Upper lobe of left lung (tissue), 6 donors: Measurements from ENCODE around the gene GOSR2. TPM values are rescaled to one million over a fixed set of nuclear protein-coding genes. Genes with fewer than 3 reads are reported as not detected.
A peak's percentile ranks its signal among the peaks of the same experiment; 100 is the strongest.

ENCODE experiments used
- ATAC-seq, 2 donors: fragments of 200-7000 bp; cut with Tn5 transposase; one replicate each; pipeline ENCODE4 v1.9.1; 2022; ENCODE audit warnings: mild to moderate bottlenecking in 2 of 2, moderate library complexity in 2 of 2; ENCODE audit not compliant: low FRiP score in 2 of 2
- DNase-seq, 2 donors: peaks; one replicate each; pipeline ENCODE4 v3.0.0-alpha.2; 2019 to 2020
- H3K27ac ChIP-seq, 4 donors: fragments of 200-600 bp; sonication (generic); one replicate each; pipeline ENCODE4 v1.5.1; 2016 to 2019
- H3K27me3 ChIP-seq, 4 donors: fragments of 200-600 bp; sonication (generic); one replicate each; pipeline ENCODE4 v1.5.1; 2017 to 2019
- H3K36me3 ChIP-seq, 4 donors: fragments of 200-600 bp; sonication (generic); one replicate each; pipeline ENCODE4 v1.5.1; 2016 to 2019
- H3K4me1 ChIP-seq, 4 donors: fragments of 200-600 bp; sonication (generic); one replicate each; pipeline ENCODE4 v1.5.1; 2018 to 2019
- H3K4me3 ChIP-seq, 4 donors: fragments of 200-600 bp; sonication (generic); one replicate each; pipeline ENCODE4 v1.5.1; 2017 to 2019; ENCODE audit warnings: mild to moderate bottlenecking in 2 of 4, moderate library complexity in 1 of 4
- H3K9me3 ChIP-seq, 4 donors: fragments of 200-600 bp; sonication (generic); one replicate each; pipeline ENCODE4 v1.5.1; 2018 to 2019
- CTCF ChIP-seq, 6 experiments: fragments of 450-650 bp in 4 of 6; fragments of 200-600 bp in 2 of 6; sonication (generic) in 2 of 6; IDR thresholded peaks; one replicate each; pipeline ENCODE4 v1.5.1; 2016 to 2019; ENCODE audit warnings: antibody characterized with exemption in 6 of 6
- EP300 ChIP-seq, 4 donors: sonication (generic); formaldehyde crosslinking; IDR thresholded peaks; one replicate each; pipeline ENCODE4 v1.5.1; 2017; ENCODE audit warnings: antibody characterized with exemption in 4 of 4, control low read depth in 2 of 4
- POLR2A ChIP-seq, 4 donors: fragments of 450-650 bp; IDR thresholded peaks; one replicate each; pipeline ENCODE4 v1.5.1; 2016 to 2017; ENCODE audit warnings: antibody characterized with exemption in 4 of 4, mild to moderate bottlenecking in 2 of 4
- POLR2AphosphoS5 ChIP-seq, 2 donors: sonication (generic); formaldehyde crosslinking; IDR thresholded peaks; one replicate each; pipeline ENCODE4 v1.5.1; 2017; ENCODE audit warnings: antibody characterized with exemption in 2 of 2
- WGBS, 2 donors: methylation state at CpG; one replicate each; pipeline ENCODE4 v1.1.5; 2017 to 2018; 5-methylcytosine and 5-hydroxymethylcytosine counted together
- total RNA-seq, 6 donors: library from RNA; depleted of rRNA in 4 of 6; stranded (reverse); fragments of >200 nt in 4 of 6; gene quantifications; one replicate each; pipeline versions ENCODE4 v1.1.0 to v1.2.1, GENCODE V29; 2016 to 2021
- donor health status: DM: no; HTN: no; CAD: no; lungs with moderate emphysema.
- donor health status: DM: no; HTN: yes; CAD: no; lungs with severe emphysema.

Gene GOSR2
- total RNA-seq, 6 donors from 2014 or later = 40.3 to 79.6 (median 50.8) TPM

DNA sequence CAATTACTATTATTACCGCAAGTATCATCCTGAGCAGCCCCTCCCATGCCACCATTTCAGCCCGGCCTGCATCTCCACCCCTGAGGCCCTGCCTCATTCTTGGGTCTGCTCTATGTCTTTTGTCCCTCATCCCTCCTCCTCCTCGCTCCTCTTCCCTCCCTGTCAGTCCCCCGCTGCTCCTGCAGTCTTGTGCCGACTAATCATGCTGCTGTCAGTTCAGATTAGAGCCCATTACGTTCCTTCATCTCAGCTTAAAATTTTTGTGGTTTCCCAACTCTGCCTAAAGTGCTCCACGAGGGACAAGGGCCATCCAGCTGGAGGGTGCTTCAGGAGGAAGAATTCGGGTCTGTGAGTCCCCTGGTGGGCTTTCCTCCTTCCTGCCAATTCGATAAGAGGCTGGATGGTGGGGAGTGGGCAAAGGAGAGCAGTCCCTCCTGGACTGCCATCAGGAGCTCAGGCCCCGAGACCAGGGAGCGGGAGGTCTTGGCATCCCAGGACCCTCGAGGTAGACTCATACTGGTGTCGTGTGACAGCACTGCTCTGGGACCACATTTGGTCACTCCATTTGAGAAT is 32.9 kb upstream of the GOSR2 start:
- no peak overlapping the region for H3K4me3 ChIP-seq
- 61 to 64% methylated on average over 8 to 13 of the region's 13 CpGs for WGBS, 2 donors
- TF ChIP-seq CTCF (IDR thresholded peaks at IDR 0.05) (peak in 1 of 6 experiments; percentile 4), POLR2A (IDR thresholded peaks at IDR 0.05) (no peak), POLR2AphosphoS5 (IDR thresholded peaks at IDR 0.05) (no peak), EP300 (IDR thresholded peaks at IDR 0.05) (no peak)
- H3K4me1 ChIP-seq = peaks cover 0 to 5% (median 0%) of the 10 kb centered on the region in 4 donors
- DNase-seq = no peak
- H3K27me3 ChIP-seq = no peaks in the 10 kb centered on the region
- H3K9me3 ChIP-seq = no peaks in the 10 kb centered on the region
- H3K36me3 ChIP-seq = no peaks in the 10 kb centered on the region
- no peak overlapping the region for H3K27ac ChIP-seq
- ATAC-seq = no peak

GRCh38 chr17:46890638-46891037 is 32.3 kb upstream of the GOSR2 start:
- no peaks in the 10 kb centered on the region for H3K9me3 ChIP-seq
- peaks cover 0 to 5% (median 0%) of the 10 kb centered on the region in 4 donors for H3K4me1 ChIP-seq
- H3K36me3 ChIP-seq = no peaks in the 10 kb centered on the region
- TF ChIP-seq CTCF (IDR thresholded peaks at IDR 0.05) = no peak
- TF ChIP-seq POLR2AphosphoS5 (IDR thresholded peaks at IDR 0.05) = no peak
- TF ChIP-seq EP300 (IDR thresholded peaks at IDR 0.05) = no peak
- TF ChIP-seq POLR2A (IDR thresholded peaks at IDR 0.05) = no peak
- no peak for ATAC-seq
- H3K27me3 ChIP-seq = no peaks in the 10 kb centered on the region
- 46 to 75% methylated on average over 6 of the region's 6 CpGs for WGBS, 2 donors
- DNase-seq = no peak
- no peak overlapping the region for H3K4me3 ChIP-seq
- H3K27ac ChIP-seq = no peak overlapping the region

DNA sequence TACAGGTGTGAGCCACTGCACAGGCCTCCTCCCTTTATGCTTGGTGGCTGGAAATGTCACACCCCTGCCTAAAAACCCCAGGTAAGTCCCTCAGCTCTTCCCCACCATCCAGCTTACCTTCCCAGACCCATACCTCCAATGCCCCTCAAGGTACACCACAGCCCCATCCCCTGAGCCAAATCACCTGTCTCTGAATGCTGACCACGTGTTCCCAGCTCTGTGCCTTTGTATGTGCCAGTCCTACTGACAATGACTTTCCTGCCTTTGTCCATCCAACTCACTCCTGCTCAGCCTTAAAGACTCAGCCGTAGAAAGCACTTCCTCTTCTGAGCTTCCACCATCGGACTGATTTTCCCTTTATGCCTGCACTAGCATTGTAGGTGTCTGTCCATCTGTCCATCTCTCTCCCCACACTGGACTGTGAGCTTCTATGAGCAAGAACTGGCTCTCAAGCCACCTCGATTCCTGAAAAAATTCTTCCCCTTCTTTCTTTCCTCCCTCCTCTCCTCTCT is 30.7 kb upstream of the GOSR2 start:
- peaks cover 0 to 5% (median 0%) of the 10 kb centered on the region in 4 donors for H3K4me1 ChIP-seq
- H3K27me3 ChIP-seq = no peaks in the 10 kb centered on the region
- ATAC-seq (no peak), DNase-seq (no peak)
- no peak overlapping the region for H3K27ac ChIP-seq
- H3K4me3 ChIP-seq = no peak overlapping the region
- no peak for TF ChIP-seq EP300 (IDR thresholded peaks at IDR 0.05)
- no peak for TF ChIP-seq POLR2AphosphoS5 (IDR thresholded peaks at IDR 0.05)
- TF ChIP-seq POLR2A (IDR thresholded peaks at IDR 0.05) = no peak
- TF ChIP-seq CTCF (IDR thresholded peaks at IDR 0.05) = no peak
- no peaks in the 10 kb centered on the region for H3K36me3 ChIP-seq
- H3K9me3 ChIP-seq = no peaks in the 10 kb centered on the region
- 52 to 59% methylated on average over 4 of the region's 4 CpGs for WGBS, 2 donors

GRCh38 chr17:46894024-46894423 is 28.9 kb upstream of the GOSR2 start:
- H3K27me3 ChIP-seq = no peaks in the 10 kb centered on the region
- H3K27ac ChIP-seq = no peak overlapping the region
- TF ChIP-seq EP300 (IDR thresholded peaks at IDR 0.05) = no peak
- TF ChIP-seq POLR2AphosphoS5 (IDR thresholded peaks at IDR 0.05) = no peak
- no peak for TF ChIP-seq POLR2A (IDR thresholded peaks at IDR 0.05)
- no peak for TF ChIP-seq CTCF (IDR thresholded peaks at IDR 0.05)
- no peaks in the 10 kb centered on the region for H3K9me3 ChIP-seq
- no peak for ATAC-seq
- 81 to 84% methylated on average over 6 to 9 of the region's 9 CpGs for WGBS, 2 donors
- no peak for DNase-seq
- no peaks in the 10 kb centered on the region for H3K36me3 ChIP-seq
- H3K4me1 ChIP-seq = peaks cover 0 to 5% (median 0%) of the 10 kb centered on the region in 4 donors
- no peak overlapping the region for H3K4me3 ChIP-seq
